Body of pancreas (tissue), 4 donors: Measurements from ENCODE around the gene XCR1.

Experiments used
- CTCF ChIP-seq, 7 experiments: fragments of 450-650 bp in 4 of 7; fragments of 200-600 bp in 3 of 7; sonication (generic) in 3 of 7; IDR thresholded peaks; one replicate each; pipeline ENCODE4 v1.5.1; 2016 to 2019; ENCODE audit warnings: antibody characterized with exemption in 7 of 7
- POLR2A ChIP-seq, 3 donors: fragments of 450-650 bp; IDR thresholded peaks; one replicate each; pipeline ENCODE4 v1.6.1; 2016; ENCODE audit warnings: antibody characterized with exemption in 3 of 3, mild to moderate bottlenecking in 2 of 3

- TF ChIP-seq CTCF (IDR thresholded peaks at IDR 0.05) (no peak), POLR2A (IDR thresholded peaks at IDR 0.05) (no peak)
These were observed 34.6 kb upstream of the XCR1 start for GRCh38 chr3:46061887-46062286.
